GM12892 (cell line): ENCODE results near the gene CECR2.
"Not testable (repeated sequence)": the region's sequence is repeated elsewhere in the genome, so short reads cannot be mapped to it uniquely, and the experiment has no call there.

Experiments used
- DNase-seq: peaks from one replicate; pipeline ENCODE4 v3.0.0; 2011; ENCODE audit not compliant: insufficient read length
- FAIRE-seq: peaks from 2 replicates; lab custom pipeline; 2011; peaks lifted over from hg19 to GRCh38; lab: Jason Lieb, UNC
- POLR2A ChIP-seq: IDR thresholded peaks from 2 replicates; pipeline ENCODE4 v1.6.1; 2011; ENCODE audit warnings: low read depth, low read length, control low read depth
- POLR2AphosphoS5 ChIP-seq: IDR thresholded peaks from 2 replicates; pipeline ENCODE4 v1.6.1; 2011; ENCODE audit warnings: low read depth, low read length, control low read depth
- TAF1 ChIP-seq: IDR thresholded peaks from 2 replicates; pipeline ENCODE4 v1.6.1; 2011; ENCODE audit warnings: low read depth, mild to moderate bottlenecking, control low read depth, low read length, borderline replicate concordance

Gene CECR2

DNA sequence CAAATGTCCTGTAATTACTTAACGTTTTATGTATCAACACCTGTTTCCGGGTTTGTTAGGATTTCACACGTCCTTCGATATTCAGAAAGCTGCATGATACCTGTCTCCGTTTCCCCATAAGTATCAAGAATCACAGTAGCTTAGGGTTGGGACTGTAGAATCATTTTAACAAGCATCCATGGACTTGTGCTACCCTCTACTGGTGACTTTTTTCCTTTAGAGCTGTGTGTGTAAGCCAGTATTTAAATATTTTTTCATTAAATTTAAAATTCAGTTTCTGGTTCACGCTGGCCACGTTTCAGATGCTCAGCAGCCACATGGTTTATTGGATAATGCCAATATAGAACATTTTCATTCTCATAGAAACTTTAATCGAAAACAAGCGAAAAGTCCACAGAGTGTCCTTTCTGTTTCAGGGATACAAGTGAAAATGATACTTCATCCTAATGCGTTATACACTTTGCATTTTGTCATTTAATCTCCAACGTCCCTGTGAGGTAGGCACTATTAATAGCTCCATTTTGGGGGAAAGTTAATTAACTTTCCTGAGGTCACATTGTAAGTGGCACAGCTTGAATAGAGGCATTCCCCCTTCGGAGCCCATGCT is 132.5 kb downstream of the CECR2 start:
- DNase-seq (peak; percentile 22), FAIRE-seq (peak; percentile 65)

DNA sequence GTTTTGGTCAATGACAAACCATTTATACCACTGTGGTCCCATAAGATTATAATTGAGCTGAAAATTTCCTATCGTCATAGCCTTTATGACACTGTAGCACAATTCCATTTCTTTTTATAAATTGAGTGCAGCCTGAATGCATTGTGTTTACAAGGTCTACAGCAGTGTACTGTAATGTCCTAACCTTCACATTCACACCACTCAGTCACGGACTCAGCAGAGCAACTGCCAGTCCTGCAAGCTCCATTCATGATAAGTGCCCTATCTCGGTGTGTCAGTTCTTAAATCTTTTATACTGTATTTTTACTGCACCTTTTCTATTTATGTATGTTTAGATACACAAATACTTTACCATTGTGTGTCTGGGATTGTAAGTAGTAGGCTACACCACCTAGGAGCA is 138.8 kb downstream of the CECR2 start:
- FAIRE-seq (no peak), DNase-seq (no peak)
- TF ChIP-seq POLR2A (no peak), TAF1 (no peak), POLR2AphosphoS5 (no peak)

More for the DNA sequence above, 132.5 kb downstream of the CECR2 start:
- no peak for TF ChIP-seq TAF1
- no peak for TF ChIP-seq POLR2AphosphoS5
- no peak for TF ChIP-seq POLR2A

DNA sequence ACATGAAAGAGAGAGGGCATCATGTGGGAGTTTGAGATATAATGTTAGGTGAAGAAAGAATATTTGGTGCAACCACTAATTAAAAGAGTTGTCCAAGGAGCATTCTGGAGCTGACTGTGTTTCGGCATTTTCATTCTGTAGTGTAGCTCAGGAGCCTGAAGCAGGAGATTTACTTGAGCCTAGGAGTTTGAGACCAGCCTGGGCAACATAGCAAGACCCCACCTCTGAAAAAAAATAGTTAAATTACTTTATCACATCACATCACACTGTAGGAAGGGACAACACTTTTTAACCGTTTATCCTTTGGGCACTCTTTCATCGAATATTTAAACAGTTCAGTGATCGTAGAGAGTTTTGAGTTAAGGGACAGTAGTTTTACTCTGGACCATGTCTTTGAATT is 143.7 kb downstream of the CECR2 start:
- DNase-seq (no peak), FAIRE-seq (no peak)
- TF ChIP-seq POLR2AphosphoS5 (no peak), POLR2A (no peak), TAF1 (no peak)

DNA sequence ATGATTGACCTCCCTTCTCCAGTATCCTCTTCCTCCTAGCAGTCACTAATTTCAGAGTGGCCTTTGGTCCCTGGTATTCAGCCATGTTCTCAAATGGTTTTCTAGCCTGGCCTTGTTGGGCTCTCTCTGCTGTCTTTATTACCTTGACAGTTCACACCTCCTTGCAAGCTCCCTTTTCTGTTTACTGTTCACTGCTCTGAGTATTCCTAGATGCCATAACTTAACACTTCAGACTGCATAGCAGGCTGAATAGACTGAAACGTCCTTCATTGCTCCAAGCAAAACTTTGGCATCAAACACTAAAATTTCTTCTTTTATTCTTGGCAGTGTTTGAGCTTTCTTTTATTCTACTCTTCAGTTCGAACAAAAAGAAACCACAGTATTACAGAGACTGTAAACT is 144.4 kb downstream of the CECR2 start:
- TF ChIP-seq POLR2A: no peak
- no peak for TF ChIP-seq TAF1
- no peak for TF ChIP-seq POLR2AphosphoS5
- DNase-seq: no peak
- no peak for FAIRE-seq

DNA sequence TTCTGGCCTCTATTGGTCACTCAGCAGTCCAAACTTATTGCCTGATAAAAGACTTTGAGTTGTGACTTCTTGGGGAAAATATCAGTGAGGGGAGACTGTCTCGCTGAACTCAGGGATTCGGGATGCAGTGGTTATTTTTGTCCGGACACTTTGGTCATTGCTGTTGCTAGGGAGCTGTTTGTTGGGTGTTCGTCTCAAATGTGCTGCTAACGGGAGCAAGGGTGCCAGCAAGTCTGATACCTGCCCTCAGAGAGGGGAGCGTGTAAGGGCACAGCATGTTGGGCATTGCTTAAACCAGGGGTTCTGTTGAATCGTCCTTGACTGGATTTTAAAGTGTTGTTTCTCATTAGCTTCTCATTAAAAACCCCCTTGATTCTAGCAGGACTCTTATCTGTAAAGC is 144.8 kb downstream of the CECR2 start:
- TF ChIP-seq POLR2AphosphoS5 (no peak), TAF1 (no peak), POLR2A (no peak)
- no peak for DNase-seq
- FAIRE-seq: no peak

DNA sequence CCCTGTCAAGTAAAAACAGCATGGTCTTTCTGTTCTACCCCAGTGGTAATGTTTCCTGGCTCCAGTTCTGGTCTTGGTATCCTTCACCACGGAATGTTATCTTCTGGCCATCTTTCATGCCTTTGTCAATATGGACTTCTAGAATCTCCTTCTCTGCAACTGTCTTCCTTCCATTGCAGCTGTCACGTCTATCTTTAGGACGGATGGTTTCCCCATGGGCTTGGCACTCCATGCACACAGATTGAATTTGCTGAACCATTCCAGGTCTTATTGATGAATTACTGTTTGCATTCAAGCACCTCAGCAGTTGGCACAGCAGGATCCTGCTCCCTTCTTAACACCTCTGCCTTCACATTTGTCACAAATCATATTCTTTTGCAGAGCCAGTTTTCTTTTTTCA is 149.1 kb downstream of the CECR2 start:
- DNase-seq (no peak), FAIRE-seq (no peak)
- no peak for TF ChIP-seq POLR2A
- no peak for TF ChIP-seq TAF1
- no peak for TF ChIP-seq POLR2AphosphoS5

DNA sequence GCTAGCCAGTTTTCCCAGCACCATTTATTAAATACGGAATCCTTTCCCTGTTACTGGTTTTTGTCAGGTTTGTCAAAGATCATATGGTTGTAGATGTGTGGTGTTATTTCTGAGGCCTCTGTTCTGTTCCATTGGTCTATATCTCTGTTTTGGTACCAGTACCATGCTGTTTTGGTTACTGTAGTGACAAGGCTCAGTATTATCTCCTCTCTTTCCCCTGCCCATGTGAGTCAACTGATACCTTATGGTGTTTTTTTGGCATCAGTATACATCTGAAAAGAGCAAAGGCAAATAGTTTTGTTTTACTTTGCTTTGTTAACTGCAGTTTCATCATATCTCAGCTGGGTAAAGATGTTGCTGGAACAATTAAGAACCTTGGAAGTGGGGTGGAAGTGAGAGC is 152.7 kb downstream of the CECR2 start:
- DNase-seq, FAIRE-seq: not testable (repeated sequence)

DNA sequence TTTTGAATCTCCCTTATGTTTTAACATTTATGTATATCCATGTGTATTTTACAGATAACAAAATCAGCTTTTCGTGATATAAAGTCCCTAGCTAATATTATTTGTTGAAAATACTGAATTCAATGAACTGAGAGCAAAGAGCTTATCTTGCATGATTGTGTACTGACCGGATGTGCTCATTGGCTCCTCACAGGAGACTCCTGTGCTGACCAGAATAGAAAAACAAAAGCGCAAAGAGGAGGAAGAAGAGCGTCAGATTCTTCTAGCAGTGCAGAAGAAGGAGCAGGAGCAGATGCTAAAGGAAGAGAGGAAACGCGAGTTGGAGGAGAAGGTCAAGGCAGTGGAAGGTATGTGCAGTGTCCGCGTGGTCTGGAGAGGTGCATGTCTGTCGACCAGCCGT is 154.7 kb downstream of the CECR2 start:
- FAIRE-seq: no peak
- TF ChIP-seq TAF1: no peak
- no peak for TF ChIP-seq POLR2AphosphoS5
- TF ChIP-seq POLR2A: no peak

DNA sequence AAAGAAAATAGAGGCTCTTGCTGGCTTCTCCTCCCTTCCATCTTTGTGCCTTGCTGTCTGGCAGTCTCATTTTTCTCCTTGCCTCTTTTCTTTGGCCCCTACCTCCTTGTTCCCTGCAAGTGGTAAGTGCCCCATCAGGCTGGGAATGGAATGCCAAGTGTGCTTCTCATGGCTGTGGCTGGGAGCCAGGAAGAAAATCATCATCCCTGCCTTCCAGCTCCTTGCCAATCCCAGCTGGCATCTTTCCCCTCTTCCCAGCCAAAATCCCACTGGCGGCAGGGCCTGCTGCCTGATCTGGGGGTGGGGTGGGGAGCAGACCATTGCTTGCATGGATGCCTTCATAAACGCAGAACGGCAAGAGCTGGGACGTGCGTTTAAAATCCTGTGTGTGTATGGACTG is 167.0 kb downstream of the CECR2 start:
- no peak for TF ChIP-seq TAF1
- no peak for TF ChIP-seq POLR2AphosphoS5
- no peak for TF ChIP-seq POLR2A
- no peak for FAIRE-seq
- DNase-seq: no peak

More for the DNA sequence above, 154.7 kb downstream of the CECR2 start:
- DNase-seq: no peak

DNA sequence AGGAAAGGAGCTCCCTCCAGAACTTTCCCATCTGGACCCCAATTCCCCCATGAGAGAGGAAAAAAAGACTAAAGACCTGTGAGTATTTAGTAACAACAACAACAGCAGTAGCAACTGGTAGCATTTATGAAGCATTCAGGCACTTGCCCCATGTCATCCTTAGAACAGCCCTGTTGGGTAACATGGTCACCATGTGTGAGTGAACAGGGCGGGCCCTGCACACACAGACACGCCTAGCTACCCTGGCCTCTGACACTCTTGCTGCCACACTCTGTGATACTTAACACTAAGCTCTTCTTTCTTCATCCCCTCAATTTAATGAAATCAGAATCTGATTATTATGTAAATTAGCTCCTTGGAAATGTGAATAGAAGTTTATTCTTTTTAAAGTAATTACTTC is 167.9 kb downstream of the CECR2 start:
- FAIRE-seq (no peak), DNase-seq (no peak)
- TF ChIP-seq TAF1 (no peak), POLR2AphosphoS5 (no peak)

DNA sequence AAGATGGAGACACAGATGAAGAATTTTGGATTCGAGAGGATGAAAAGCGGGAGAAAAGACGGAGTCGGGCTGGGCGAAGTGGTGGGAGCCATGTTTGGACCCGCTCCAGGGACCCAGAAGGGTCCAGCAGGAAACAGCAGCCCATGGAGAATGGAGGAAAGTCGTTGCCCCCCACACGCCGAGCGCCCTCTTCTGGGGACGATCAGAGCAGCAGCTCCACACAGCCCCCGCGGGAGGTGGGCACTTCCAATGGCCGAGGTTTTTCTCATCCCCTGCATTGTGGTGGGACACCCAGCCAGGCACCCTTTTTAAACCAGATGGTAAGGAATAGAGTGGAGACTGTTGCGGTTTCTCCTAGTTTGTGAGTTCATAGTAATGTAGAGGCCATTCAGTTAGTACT is 171.2 kb downstream of the CECR2 start:
- DNase-seq (no peak), FAIRE-seq (no peak)
- TF ChIP-seq TAF1: no peak
- no peak for TF ChIP-seq POLR2AphosphoS5
- TF ChIP-seq POLR2A: no peak

DNA sequence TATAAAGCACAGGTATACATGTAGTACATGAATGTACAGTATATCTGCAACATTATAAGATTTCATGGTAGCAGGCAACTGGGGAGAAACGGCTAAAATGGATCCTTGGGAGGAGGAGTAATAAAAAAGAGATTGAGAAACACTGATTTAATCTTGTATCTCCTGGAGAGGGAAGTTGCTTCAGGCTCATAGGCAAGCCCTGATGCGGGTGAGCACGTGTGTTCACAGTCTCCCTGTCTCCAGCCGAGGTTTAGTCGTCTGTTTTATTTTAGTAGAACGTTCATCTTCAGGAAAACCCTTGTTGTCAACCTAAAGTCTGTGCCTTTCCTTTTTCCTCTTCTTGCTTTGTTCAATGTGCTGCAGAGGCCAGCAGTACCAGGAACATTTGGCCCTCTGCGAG is 172.2 kb downstream of the CECR2 start:
- FAIRE-seq: no peak
- TF ChIP-seq POLR2AphosphoS5: no peak
- TF ChIP-seq TAF1: no peak
- TF ChIP-seq POLR2A: no peak
- DNase-seq: no peak

DNA sequence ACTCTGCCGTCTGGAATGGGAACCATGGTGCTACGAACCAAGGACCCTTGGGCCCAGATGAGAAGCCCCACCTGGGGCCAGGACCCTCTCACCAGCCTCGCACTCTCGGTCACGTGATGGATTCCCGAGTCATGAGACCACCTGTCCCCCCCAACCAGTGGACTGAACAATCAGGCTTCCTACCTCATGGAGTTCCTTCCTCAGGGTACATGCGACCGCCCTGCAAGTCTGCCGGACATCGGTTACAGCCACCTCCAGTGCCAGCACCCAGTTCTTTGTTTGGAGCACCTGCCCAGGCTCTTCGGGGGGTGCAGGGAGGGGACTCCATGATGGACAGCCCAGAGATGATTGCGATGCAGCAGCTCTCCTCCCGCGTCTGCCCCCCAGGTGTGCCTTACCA is 173.2 kb downstream of the CECR2 start:
- DNase-seq (no peak), FAIRE-seq (no peak)
- TF ChIP-seq POLR2A (no peak), TAF1 (no peak), POLR2AphosphoS5 (no peak)
